Glutamatergic neuron (in vitro differentiated cells): Measurements from ENCODE around the gene NDUFA5. TPM values are rescaled to one million over a fixed set of nuclear protein-coding genes. Genes with fewer than 3 reads are reported as not detected.

Experiments
- DNase-seq: peaks from one replicate; pipeline ENCODE4 v3.0.0; 2022
- H3K27ac Mint-ChIP-seq: one replicate; pipeline ENCODE4 v1.8.0; 2020; ENCODE audit warnings: mild to moderate bottlenecking, mixed read lengths, inconsistent platforms; ENCODE audit not compliant: unreplicated experiment
- H3K27me3 Mint-ChIP-seq: one replicate; pipeline ENCODE4 v1.8.0; 2020; ENCODE audit warnings: mild to moderate bottlenecking, moderate library complexity, mixed read lengths, inconsistent platforms; ENCODE audit not compliant: unreplicated experiment
- H3K36me3 Mint-ChIP-seq: one replicate; pipeline ENCODE4 v1.8.0; 2020; ENCODE audit warnings: mild to moderate bottlenecking, mixed read lengths, inconsistent platforms; ENCODE audit not compliant: unreplicated experiment
- H3K4me1 Mint-ChIP-seq: one replicate; pipeline ENCODE4 v1.8.0; 2020; ENCODE audit warnings: mild to moderate bottlenecking, low read depth, mixed read lengths, inconsistent platforms; ENCODE audit not compliant: unreplicated experiment
- H3K4me3 Mint-ChIP-seq: one replicate; pipeline ENCODE4 v1.8.0; 2020; ENCODE audit warnings: mild to moderate bottlenecking, mixed read lengths, inconsistent platforms; ENCODE audit not compliant: unreplicated experiment
- H3K9me3 Mint-ChIP-seq: one replicate; pipeline ENCODE4 v1.8.0; 2020; ENCODE audit warnings: mild to moderate bottlenecking, moderate library complexity, mixed read lengths, inconsistent platforms; ENCODE audit not compliant: unreplicated experiment
- CTCF ChIP-seq: fragments of 200-600 bp; sonication (generic); IDR thresholded peaks from one replicate; pipeline ENCODE4 v1.5.0; 2021; ENCODE audit not compliant: partially characterized antibody, unreplicated experiment
- long read RNA-seq: library from polyadenylated mRNA; unstranded; transcript quantifications from one replicate; pipeline ENCODE4 v2.0.0, GENCODE V29; 2020; ENCODE audit not compliant: unreplicated experiment
- total RNA-seq: library from RNA; stranded (reverse); fragmentation: NEBNext Ultra II Directional; extraction: Animal tissue kit (Norgen Biotek cat#: 25700); gene quantifications from one replicate; pipeline ENCODE4 v1.2.1, GENCODE V29; 2021; ENCODE audit not compliant: unreplicated experiment

Gene NDUFA5
- 84.4 TPM for total RNA-seq
- long read RNA-seq, transcript NDUFA5-201 (5 exons, 1,901 nt) = major isoform, 143 of 170 reads
- long read RNA-seq, transcript NDUFA5-202 (4 exons, 1,360 nt) = minor isoform, 18 of 170 reads
- long read RNA-seq, partial matches to known transcripts = 2 of 170 reads
- long read RNA-seq, other reads (novel, unspliced or antisense) = 5 of 170 reads

GRCh38 chr7:123557398-123558288, at the start of gene NDUFA5:
NDUFA5 (minus strand) TSS chr7:123557818; CDS start chr7:123557795, 23 bp downstream.
- Mint-ChIP-seq H3K4me3 (no peak within 1 kb of the TSS), H3K27ac (no peak within 1 kb of the TSS), H3K4me1 (peaks cover 6% of the 10 kb centered on the region), H3K27me3 (peaks cover 1% of the 10 kb centered on the region), H3K36me3 (peaks cover 5% of the 10 kb centered on the region), H3K9me3 (no peaks in the 10 kb centered on the region)
- no peak for TF ChIP-seq CTCF
- DNase-seq = peak; percentile 96

GRCh38 chr7:123604739-123605138, 47.1 kb upstream of the NDUFA5 start:
- H3K4me3 Mint-ChIP-seq = no peak overlapping the region
- no peaks in the 10 kb centered on the region for H3K9me3 Mint-ChIP-seq
- TF ChIP-seq CTCF = no peak

GRCh38 chr7:123602648-123603047, 45.0 kb upstream of the NDUFA5 start:
- Mint-ChIP-seq H3K9me3 (no peaks in the 10 kb centered on the region), H3K36me3 (no peaks in the 10 kb centered on the region), H3K4me1 (no peaks in the 10 kb centered on the region), H3K27ac (no peak overlapping the region), H3K27me3 (no peaks in the 10 kb centered on the region), H3K4me3 (no peak overlapping the region)
- no peak for TF ChIP-seq CTCF
- no peak for DNase-seq

More at GRCh38 chr7:123604739-123605138, 47.1 kb upstream of the NDUFA5 start:
- DNase-seq = no peak
- Mint-ChIP-seq H3K36me3 (no peaks in the 10 kb centered on the region), H3K27ac (no peak overlapping the region), H3K4me1 (peaks cover 7% of the 10 kb centered on the region), H3K27me3 (no peaks in the 10 kb centered on the region)

- no peak for TF ChIP-seq CTCF
- Mint-ChIP-seq H3K36me3 (no peaks in the 10 kb centered on the region), H3K27me3 (no peaks in the 10 kb centered on the region), H3K27ac (no peak within 1 kb of the TSS), H3K9me3 (no peaks in the 10 kb centered on the region), H3K4me3 (no peak within 1 kb of the TSS), H3K4me1 (no peaks in the 10 kb centered on the region)
- DNase-seq = no peak
These were observed 43.9 kb upstream of the NDUFA5 start, which contains the start of gene ASB15 for GRCh38 chr7:123601530-123601929. ASB15 (plus strand) TSS chr7:123601821; CDS start chr7:123614503, 12,682 bp downstream.

- no peaks in the 10 kb centered on the region for H3K4me1 Mint-ChIP-seq
- no peak overlapping the region for H3K27ac Mint-ChIP-seq
- no peaks in the 10 kb centered on the region for H3K36me3 Mint-ChIP-seq
- H3K4me3 Mint-ChIP-seq = no peak overlapping the region
- no peak for TF ChIP-seq CTCF
- no peaks in the 10 kb centered on the region for H3K9me3 Mint-ChIP-seq
- DNase-seq = no peak
- H3K27me3 Mint-ChIP-seq = no peaks in the 10 kb centered on the region
These were observed 43.3 kb upstream of the NDUFA5 start for GRCh38 chr7:123600876-123601275.
